ENCODE measurements around the gene ADGRG6.

DNA sequence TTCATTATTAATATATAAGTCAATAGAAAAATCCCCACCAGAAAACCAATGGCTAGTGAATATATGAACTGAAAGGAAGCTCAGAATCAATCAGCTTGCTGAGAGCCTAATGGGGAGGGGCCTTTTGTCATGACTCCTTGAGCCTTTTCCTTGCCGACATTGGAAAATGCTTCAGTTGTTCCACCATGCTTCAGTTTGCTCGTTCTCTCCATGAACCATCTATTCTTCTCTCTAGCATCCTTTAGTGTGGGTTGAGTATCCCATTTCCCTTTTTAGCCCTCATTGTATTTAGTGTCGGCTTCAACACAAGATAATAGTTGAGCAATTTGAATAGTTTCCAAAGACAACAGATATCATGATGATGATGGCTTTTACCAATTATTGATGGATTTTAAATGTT is 139.9 kb downstream of the ADGRG6 start:
- TF ChIP-seq CTCF (IDR thresholded peaks at IDR 0.05 in 8 of 11, conservative IDR thresholded peaks at IDR 0.05 in 3 of 11) (no peak), POLR2AphosphoS5 (IDR thresholded peaks at IDR 0.05) (no peak)
